ENCODE measurements around the gene MATN4. TPM values are rescaled to one million over a fixed set of nuclear protein-coding genes. Genes with fewer than 3 reads are reported as not detected.

The MATN4 gene
- total and polyA plus RNA-seq, 2 of the 13 experiments (the other 11 are each of a cell fraction or from before 2014, with no cell fraction given) = not detected

DNA sequence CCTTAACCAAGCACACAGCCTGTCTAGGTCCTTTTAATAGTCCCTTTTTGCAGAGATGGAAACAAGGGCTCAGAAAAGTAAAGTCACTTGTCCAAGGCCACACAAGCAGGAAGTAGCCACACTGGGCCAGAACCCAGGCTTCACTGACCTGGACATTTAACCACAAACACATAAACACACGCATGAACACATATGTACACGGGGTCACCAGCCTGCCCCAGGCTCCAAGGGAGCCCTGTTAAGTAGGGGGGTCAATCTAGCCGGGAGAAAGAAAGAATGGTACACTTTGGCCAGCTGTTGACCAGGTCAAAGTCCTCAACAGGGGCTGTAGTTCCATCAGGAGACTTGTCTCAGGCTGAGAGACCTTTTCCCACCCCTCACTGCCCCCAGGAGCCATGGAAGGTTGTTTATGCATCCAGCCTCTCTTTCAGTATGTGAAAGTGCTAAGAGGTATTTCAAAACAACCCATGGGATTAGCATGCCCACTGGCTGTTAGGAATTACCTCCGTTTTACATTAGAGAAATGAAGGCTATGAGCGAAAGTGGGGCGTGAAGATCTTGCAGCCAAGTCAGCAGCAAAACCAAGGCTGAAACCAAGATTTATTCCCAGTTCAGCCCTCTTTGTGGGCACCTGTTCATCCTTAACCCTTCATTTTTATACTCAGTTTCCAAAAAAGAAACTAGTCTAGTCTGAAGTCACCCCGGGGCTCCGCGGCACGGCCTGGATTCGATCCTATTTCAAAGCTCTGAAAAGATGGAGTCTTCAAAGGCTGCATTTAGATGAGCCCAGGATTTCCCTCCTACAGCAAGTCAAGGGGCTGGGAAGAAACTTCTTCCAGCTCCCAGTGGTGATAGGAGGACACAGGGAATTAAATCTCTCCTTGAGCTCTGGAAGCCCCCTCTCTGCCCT lies 30.3 kb upstream of the MATN4 start (continued):
- TF ChIP-seq CEBPZ (IDR thresholded peaks at IDR 0.05; ENCODE audit: low read length) = no peak
- TF ChIP-seq MIER2 (CRISPR knock-in tag; IDR thresholded peaks at IDR 0.05) = peak; percentile 38; the same call in 1 of the 2 replicates
- no peak for TF ChIP-seq BRD4 (CRISPR knock-in tag; IDR thresholded peaks at IDR 0.05)
- TF ChIP-seq ZNF7 (CRISPR knock-in tag; IDR thresholded peaks at IDR 0.05) = no peak
- TF ChIP-seq ZBTB7B (CRISPR knock-in tag; IDR thresholded peaks at IDR 0.05) = peak; percentile 89
- TF ChIP-seq ZNF598 (CRISPR knock-in tag; IDR thresholded peaks at IDR 0.05; ENCODE audit: borderline replicate concordance) = peak; percentile 73
- TF ChIP-seq ZNF619 (CRISPR knock-in tag; IDR thresholded peaks at IDR 0.05) = no peak
- 0 out of 2 replicates have a peak, but pooled peaks have one; percentile 4 for TF ChIP-seq RELA (CRISPR knock-in tag; IDR thresholded peaks at IDR 0.05)
- 0 out of 2 replicates have a peak, but pooled peaks have one; percentile 50 for TF ChIP-seq ZNF761 (CRISPR knock-in tag; conservative IDR thresholded peaks at IDR 0.05)
- peak; percentile 56; the same call in 1 of the 2 replicates for TF ChIP-seq ZNF564 (CRISPR knock-in tag; IDR thresholded peaks at IDR 0.05)
- peak; percentile 22; the same call in 1 of the 2 replicates for TF ChIP-seq HBP1 (CRISPR knock-in tag; IDR thresholded peaks at IDR 0.05; ENCODE audit: low read depth)
- TF ChIP-seq FOXP1 (IDR thresholded peaks at IDR 0.05) = no peak
- peak; percentile 61; the same call in 1 of the 2 replicates for TF ChIP-seq FOXP1 (CRISPR knock-in tag; IDR thresholded peaks at IDR 0.05)
- TF ChIP-seq MAZ (IDR thresholded peaks at IDR 0.05; ENCODE audit: borderline replicate concordance, low read depth, low read length) = peak; percentile 31; the same call in 1 of the 2 replicates
- TF ChIP-seq MAZ (CRISPR knock-in tag; IDR thresholded peaks at IDR 0.05; ENCODE audit: low read depth) = 0 out of 2 replicates have a peak, but pooled peaks have one; percentile 48
- no peak for TF ChIP-seq ZBTB1 (CRISPR knock-in tag; IDR thresholded peaks at IDR 0.05; ENCODE audit: borderline replicate concordance)
- peak; percentile 43; the same call in 1 of the 2 replicates for TF ChIP-seq KMT2B (CRISPR knock-in tag; IDR thresholded peaks at IDR 0.05)
- TF ChIP-seq ZNF878 (CRISPR knock-in tag; IDR thresholded peaks at IDR 0.05) = peak; percentile 74; the same call in 1 of the 2 replicates
- no peak for TF ChIP-seq ZNF225 (CRISPR knock-in tag; IDR thresholded peaks at IDR 0.05)
- 0 out of 2 replicates have a peak, but pooled peaks have one; percentile 56 for TF ChIP-seq ZNF224 (CRISPR knock-in tag; IDR thresholded peaks at IDR 0.05)
- TF ChIP-seq HDAC6 (IDR thresholded peaks at IDR 0.05; ENCODE audit: low read depth, low read length) = no peak
- TF ChIP-seq CHD2 (IDR thresholded peaks at IDR 0.05; ENCODE audit: low read depth, low read length) = 0 out of 2 replicates have a peak, but pooled peaks have one; percentile 13
- TF ChIP-seq HDAC2 (CRISPR knock-in tag; IDR thresholded peaks at IDR 0.05) = peak; percentile 68; the same call in 1 of the 2 replicates
